OCI-LY1 (cell line): Measurements from ENCODE around the gene CASZ1.

ENCODE experiments used
- H2AFZ ChIP-seq: fragments of 200-600 bp; sonication (generic), shearing (Covaris generic); 2 replicates; pipeline ENCODE4 v1.6.0; 2014; ENCODE audit warnings: antibody characterized with exemption, mild to moderate bottlenecking, low read length
- H3F3A ChIP-seq: fragments of 200-600 bp; sonication (generic), shearing (Covaris generic); 2 replicates; pipeline ENCODE4 v1.6.0; 2014; ENCODE audit warnings: mild to moderate bottlenecking, antibody characterized with exemption, low read length, moderate library complexity; ENCODE audit not compliant: insufficient read depth
- H3K27ac ChIP-seq: fragments of 200-600 bp; sonication (generic); 2 replicates; pipeline ENCODE4 v1.5.1; 2014; ENCODE audit warnings: low read length, mixed run types, mild to moderate bottlenecking, low read depth; ENCODE audit not compliant: poor library complexity, severe bottlenecking
- H3K27me3 ChIP-seq: fragments of 200-600 bp; sonication (generic); 2 replicates; pipeline ENCODE4 v1.6.0; 2014; ENCODE audit warnings: antibody characterized with exemption, mild to moderate bottlenecking, low read length, moderate library complexity; ENCODE audit not compliant: insufficient read depth
- H3K36me3 ChIP-seq: fragments of 200-600 bp; sonication (generic); 2 replicates; pipeline ENCODE4 v1.6.1; 2014; ENCODE audit warnings: mild to moderate bottlenecking, antibody characterized with exemption, low read length, moderate library complexity, mixed read lengths; ENCODE audit not compliant: insufficient read depth
- H3K4me1 ChIP-seq: fragments of 200-600 bp; sonication (generic); 2 replicates; pipeline ENCODE4 v1.5.1; 2014; ENCODE audit warnings: mild to moderate bottlenecking, low read length, moderate library complexity; ENCODE audit not compliant: insufficient read depth, severe bottlenecking
- H3K4me2 ChIP-seq: fragments of 200-600 bp; sonication (generic), shearing (Covaris generic); 2 replicates; pipeline ENCODE4 v1.6.1; 2014; ENCODE audit warnings: low read length
- H3K4me3 ChIP-seq: fragments of 200-600 bp; sonication (generic); 2 replicates; pipeline ENCODE4 v1.5.1; 2014; ENCODE audit warnings: low read length, low read depth, mild to moderate bottlenecking, mixed read lengths; ENCODE audit not compliant: poor library complexity, severe bottlenecking
- H3K79me2 ChIP-seq: fragments of 200-600 bp; shearing (Covaris generic); 2 replicates; pipeline ENCODE4 v1.6.1; 2016; ENCODE audit warnings: mixed run types, low read length, mixed read lengths; ENCODE audit not compliant: insufficient read depth
- H3K9ac ChIP-seq: fragments of 200-600 bp; sonication (generic), shearing (Covaris generic); 2 replicates; pipeline ENCODE4 v1.6.1; 2014; ENCODE audit warnings: mild to moderate bottlenecking, low read length, mixed read lengths
- H3K9me2 ChIP-seq: fragments of 200-600 bp; sonication (generic), shearing (Covaris generic); 2 replicates; pipeline ENCODE4 v1.6.1; 2014; ENCODE audit warnings: low read depth, mild to moderate bottlenecking, low read length, mixed read lengths
- H3K9me3 ChIP-seq: fragments of 200-600 bp; shearing (Covaris generic); 2 replicates; pipeline ENCODE4 v1.6.1; 2014; ENCODE audit warnings: low read length, mixed read lengths
- H4K20me1 ChIP-seq: fragments of 200-600 bp; sonication (generic), shearing (Covaris generic); 2 replicates; pipeline ENCODE4 v1.6.0; 2016; ENCODE audit warnings: mild to moderate bottlenecking, low read length; ENCODE audit not compliant: insufficient read depth
- EZH2 ChIP-seq: fragments of 200-600 bp; sonication (generic), shearing (Covaris generic); IDR thresholded peaks from 2 replicates; pipeline ENCODE4 v1.8.0; 2017; ENCODE audit warnings: borderline replicate concordance, mixed run types, mild to moderate bottlenecking, antibody characterized with exemption, low read length, moderate library complexity, mixed read lengths
- TF ChIP-seq, protein P1 (sequence below): fragments of 200-600 bp; sonication (generic), shearing (Covaris generic); IDR thresholded peaks from 2 replicates; pipeline ENCODE4 v1.5.1; 2017; ENCODE audit warnings: mild to moderate bottlenecking, antibody characterized with exemption, low read length, moderate library complexity, mixed read lengths

CASZ1 gene

DNA sequence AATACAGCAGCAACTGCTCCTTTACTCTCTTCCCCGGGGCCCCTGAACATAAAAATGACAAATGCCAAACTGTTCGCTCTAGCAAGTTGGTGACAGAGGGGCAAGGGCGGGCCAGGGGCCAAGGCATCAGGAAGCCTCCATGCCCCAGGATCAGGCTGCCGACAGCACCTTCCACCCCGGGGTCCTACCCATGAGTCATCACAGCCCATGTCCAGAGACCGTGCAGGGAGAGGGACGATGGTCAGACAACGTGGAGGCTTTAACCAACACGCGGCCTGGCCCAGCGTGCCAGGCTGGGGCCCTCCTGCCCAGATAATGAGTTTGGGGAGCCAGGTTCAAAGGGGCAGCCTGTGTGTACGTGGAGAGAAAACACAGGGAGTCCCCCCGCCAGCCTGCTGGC is 90.5 kb downstream of the CASZ1 start:
- no peak overlapping the region for H3K27ac ChIP-seq
- no peak overlapping the region for H3K4me2 ChIP-seq
- no peak overlapping the region for H3K9ac ChIP-seq
- no peaks in the 10 kb centered on the region for H3K9me3 ChIP-seq
- H3K4me3 ChIP-seq: no peak overlapping the region
- no peaks in the 10 kb centered on the region for H3F3A ChIP-seq
- H3K4me1 ChIP-seq: no peaks in the 10 kb centered on the region
- H3K27me3 ChIP-seq: no peaks in the 10 kb centered on the region
- no peaks in the 10 kb centered on the region for H3K36me3 ChIP-seq
- no peaks in the 10 kb centered on the region for H3K9me2 ChIP-seq
- no peak overlapping the region for H2AFZ ChIP-seq
- H4K20me1 ChIP-seq: no peaks in the 10 kb centered on the region
- no peaks in the 10 kb centered on the region for H3K79me2 ChIP-seq
- TF ChIP-seq EZH2: no peak
- TF ChIP-seq, protein P1, sequence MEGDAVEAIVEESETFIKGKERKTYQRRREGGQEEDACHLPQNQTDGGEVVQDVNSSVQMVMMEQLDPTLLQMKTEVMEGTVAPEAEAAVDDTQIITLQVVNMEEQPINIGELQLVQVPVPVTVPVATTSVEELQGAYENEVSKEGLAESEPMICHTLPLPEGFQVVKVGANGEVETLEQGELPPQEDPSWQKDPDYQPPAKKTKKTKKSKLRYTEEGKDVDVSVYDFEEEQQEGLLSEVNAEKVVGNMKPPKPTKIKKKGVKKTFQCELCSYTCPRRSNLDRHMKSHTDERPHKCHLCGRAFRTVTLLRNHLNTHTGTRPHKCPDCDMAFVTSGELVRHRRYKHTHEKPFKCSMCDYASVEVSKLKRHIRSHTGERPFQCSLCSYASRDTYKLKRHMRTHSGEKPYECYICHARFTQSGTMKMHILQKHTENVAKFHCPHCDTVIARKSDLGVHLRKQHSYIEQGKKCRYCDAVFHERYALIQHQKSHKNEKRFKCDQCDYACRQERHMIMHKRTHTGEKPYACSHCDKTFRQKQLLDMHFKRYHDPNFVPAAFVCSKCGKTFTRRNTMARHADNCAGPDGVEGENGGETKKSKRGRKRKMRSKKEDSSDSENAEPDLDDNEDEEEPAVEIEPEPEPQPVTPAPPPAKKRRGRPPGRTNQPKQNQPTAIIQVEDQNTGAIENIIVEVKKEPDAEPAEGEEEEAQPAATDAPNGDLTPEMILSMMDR: no peak

DNA sequence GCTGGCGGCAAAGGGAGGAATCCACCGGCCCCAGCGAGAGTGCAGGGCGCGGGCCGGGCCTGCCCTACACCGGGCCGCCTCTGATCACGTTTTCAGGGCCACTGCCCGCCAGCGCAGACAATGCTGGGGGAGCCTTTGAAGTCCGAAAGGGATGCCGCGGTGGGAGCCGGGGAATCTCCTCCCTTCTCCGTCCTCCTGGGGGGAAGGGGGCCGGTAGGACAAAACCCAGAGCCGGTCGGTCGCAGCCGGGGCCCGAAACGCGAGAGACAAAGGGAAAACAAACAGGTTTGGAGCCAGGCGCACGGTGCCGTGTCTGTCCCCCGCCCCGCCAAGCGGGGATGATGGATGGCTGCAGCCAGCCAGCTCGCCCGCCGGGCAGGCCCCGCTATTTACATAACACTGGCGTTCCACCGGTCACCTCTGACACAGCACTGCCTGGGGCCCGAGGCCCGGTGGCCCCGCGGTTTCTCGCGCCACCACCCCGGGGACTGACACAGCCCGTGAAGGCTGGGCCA is 92.0 kb downstream of the CASZ1 start:
- H3K36me3 ChIP-seq: no peaks in the 10 kb centered on the region
- no peaks in the 10 kb centered on the region for H3K9me3 ChIP-seq
- H3K4me1 ChIP-seq: no peaks in the 10 kb centered on the region
- no peak overlapping the region for H3K4me2 ChIP-seq
- H3K27ac ChIP-seq: no peak overlapping the region
- no peaks in the 10 kb centered on the region for H3F3A ChIP-seq
- H3K79me2 ChIP-seq: no peaks in the 10 kb centered on the region
- no peak overlapping the region for H2AFZ ChIP-seq
- no peaks in the 10 kb centered on the region for H3K9me2 ChIP-seq
- H3K4me3 ChIP-seq: no peak overlapping the region
- no peaks in the 10 kb centered on the region for H3K27me3 ChIP-seq
- H3K9ac ChIP-seq: no peak overlapping the region
- no peak for TF ChIP-seq EZH2
- TF ChIP-seq, protein P1: no peak
- no peaks in the 10 kb centered on the region for H4K20me1 ChIP-seq

DNA sequence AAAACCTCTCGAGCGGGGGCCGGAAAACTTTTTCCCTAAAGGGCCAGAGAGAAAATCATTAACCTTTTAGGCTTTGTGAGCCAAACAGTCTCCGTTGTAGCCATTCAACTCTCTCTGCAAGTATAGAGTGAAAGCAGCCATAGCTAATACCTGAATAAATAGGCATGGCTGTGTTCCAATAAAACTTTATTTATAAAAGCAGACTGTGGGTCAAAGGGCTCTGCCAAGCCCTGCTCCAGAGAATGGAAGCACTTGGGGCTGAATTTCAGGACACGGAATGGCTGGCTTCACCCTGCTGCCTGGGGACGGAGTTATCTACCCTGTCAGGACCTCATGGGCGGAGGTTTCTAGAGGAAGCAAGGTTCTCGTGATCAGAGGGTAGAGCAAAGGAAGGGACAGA is 92.7 kb downstream of the CASZ1 start:
- H2AFZ ChIP-seq: no peak overlapping the region
- H4K20me1 ChIP-seq: no peaks in the 10 kb centered on the region
- no peaks in the 10 kb centered on the region for H3K79me2 ChIP-seq
- no peaks in the 10 kb centered on the region for H3F3A ChIP-seq
- no peak overlapping the region for H3K4me2 ChIP-seq
- no peaks in the 10 kb centered on the region for H3K27me3 ChIP-seq
- no peaks in the 10 kb centered on the region for H3K9me3 ChIP-seq
- H3K9me2 ChIP-seq: no peaks in the 10 kb centered on the region
- no peak for TF ChIP-seq EZH2
- TF ChIP-seq, protein P1: no peak
- no peak overlapping the region for H3K9ac ChIP-seq
- H3K27ac ChIP-seq: no peak overlapping the region
- no peaks in the 10 kb centered on the region for H3K4me1 ChIP-seq
- no peak overlapping the region for H3K4me3 ChIP-seq
- no peaks in the 10 kb centered on the region for H3K36me3 ChIP-seq
